Measurements from ENCODE around the gene RPS6KA1.

The RPS6KA1 gene

DNA sequence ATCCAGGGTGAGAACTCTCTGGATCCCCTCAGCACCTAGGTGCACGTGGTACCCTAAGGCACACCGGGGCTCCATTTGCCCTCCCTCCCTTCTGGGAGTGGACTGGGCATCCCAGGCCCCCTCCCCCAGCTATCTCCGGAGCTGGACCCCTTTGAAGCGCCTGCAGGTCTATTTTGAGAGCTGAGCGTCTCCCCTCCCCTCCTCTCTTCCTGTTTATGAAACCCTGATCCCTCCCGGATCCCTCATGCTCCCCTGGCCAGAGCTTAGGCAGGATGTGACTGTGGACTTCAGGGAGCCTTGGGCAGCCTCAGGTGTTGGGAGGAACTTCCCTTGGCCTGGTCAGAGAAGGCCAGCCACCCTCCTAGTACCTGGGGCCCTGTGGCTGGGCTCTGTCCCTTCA lies 10.2 kb downstream of the RPS6KA1 start:
- no peak overlapping the region for H3K4me3 ChIP-seq (replicated peaks; ENCODE audit: insufficient read depth, low read length)
- no peaks in the 10 kb centered on the region for H3K27me3 ChIP-seq (ENCODE audit: insufficient read depth, poor library complexity, severe bottlenecking)
- TF ChIP-seq SPI1 (IDR thresholded peaks at IDR 0.05; ENCODE audit: borderline replicate concordance, low read depth) (no peak), GABPA (IDR thresholded peaks at IDR 0.05; ENCODE audit: low read depth) (no peak), POLR2AphosphoS5 (IDR thresholded peaks at IDR 0.05; ENCODE audit: low read depth) (no peak)
- TF ChIP-seq, protein P1, sequence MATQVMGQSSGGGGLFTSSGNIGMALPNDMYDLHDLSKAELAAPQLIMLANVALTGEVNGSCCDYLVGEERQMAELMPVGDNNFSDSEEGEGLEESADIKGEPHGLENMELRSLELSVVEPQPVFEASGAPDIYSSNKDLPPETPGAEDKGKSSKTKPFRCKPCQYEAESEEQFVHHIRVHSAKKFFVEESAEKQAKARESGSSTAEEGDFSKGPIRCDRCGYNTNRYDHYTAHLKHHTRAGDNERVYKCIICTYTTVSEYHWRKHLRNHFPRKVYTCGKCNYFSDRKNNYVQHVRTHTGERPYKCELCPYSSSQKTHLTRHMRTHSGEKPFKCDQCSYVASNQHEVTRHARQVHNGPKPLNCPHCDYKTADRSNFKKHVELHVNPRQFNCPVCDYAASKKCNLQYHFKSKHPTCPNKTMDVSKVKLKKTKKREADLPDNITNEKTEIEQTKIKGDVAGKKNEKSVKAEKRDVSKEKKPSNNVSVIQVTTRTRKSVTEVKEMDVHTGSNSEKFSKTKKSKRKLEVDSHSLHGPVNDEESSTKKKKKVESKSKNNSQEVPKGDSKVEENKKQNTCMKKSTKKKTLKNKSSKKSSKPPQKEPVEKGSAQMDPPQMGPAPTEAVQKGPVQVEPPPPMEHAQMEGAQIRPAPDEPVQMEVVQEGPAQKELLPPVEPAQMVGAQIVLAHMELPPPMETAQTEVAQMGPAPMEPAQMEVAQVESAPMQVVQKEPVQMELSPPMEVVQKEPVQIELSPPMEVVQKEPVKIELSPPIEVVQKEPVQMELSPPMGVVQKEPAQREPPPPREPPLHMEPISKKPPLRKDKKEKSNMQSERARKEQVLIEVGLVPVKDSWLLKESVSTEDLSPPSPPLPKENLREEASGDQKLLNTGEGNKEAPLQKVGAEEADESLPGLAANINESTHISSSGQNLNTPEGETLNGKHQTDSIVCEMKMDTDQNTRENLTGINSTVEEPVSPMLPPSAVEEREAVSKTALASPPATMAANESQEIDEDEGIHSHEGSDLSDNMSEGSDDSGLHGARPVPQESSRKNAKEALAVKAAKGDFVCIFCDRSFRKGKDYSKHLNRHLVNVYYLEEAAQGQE (IDR thresholded peaks at IDR 0.05; ENCODE audit: insufficient replicate concordance, low read depth): no peak
- TF ChIP-seq, protein P2, sequence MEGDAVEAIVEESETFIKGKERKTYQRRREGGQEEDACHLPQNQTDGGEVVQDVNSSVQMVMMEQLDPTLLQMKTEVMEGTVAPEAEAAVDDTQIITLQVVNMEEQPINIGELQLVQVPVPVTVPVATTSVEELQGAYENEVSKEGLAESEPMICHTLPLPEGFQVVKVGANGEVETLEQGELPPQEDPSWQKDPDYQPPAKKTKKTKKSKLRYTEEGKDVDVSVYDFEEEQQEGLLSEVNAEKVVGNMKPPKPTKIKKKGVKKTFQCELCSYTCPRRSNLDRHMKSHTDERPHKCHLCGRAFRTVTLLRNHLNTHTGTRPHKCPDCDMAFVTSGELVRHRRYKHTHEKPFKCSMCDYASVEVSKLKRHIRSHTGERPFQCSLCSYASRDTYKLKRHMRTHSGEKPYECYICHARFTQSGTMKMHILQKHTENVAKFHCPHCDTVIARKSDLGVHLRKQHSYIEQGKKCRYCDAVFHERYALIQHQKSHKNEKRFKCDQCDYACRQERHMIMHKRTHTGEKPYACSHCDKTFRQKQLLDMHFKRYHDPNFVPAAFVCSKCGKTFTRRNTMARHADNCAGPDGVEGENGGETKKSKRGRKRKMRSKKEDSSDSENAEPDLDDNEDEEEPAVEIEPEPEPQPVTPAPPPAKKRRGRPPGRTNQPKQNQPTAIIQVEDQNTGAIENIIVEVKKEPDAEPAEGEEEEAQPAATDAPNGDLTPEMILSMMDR (IDR thresholded peaks at IDR 0.05; ENCODE audit: insufficient read depth, low read length): no peak
- peak overlapping the region; percentile 95 for H3K27ac ChIP-seq (replicated peaks)
- no peak for DNase-seq (ENCODE audit: low read depth in 1 of 2, low spot score in 1 of 2)

DNA sequence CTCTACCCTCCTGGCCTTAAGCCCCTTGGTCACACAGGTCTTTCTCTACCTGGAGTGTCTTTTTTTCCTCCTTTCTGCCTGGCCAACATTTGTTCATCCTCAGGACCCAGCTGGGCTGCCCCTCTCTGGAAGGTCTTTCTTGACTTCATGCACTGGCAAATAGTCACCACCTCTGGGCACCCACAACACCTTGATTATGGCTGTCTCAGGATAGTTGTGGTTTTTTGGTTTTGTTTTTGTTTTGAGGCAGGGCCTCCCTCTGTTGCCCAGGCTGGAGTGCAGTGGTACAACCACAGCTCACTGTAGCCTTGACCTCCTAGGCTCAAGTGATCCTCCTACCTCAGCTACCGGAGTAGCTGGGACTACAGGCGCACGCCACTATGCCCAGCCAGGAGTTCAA lies 10.8 kb downstream of the RPS6KA1 start:
- TF ChIP-seq, protein P2 (IDR thresholded peaks at IDR 0.05; ENCODE audit: insufficient read depth, low read length): no peak
- TF ChIP-seq, protein P1 (IDR thresholded peaks at IDR 0.05; ENCODE audit: insufficient replicate concordance, low read depth): no peak
- TF ChIP-seq GABPA (IDR thresholded peaks at IDR 0.05; ENCODE audit: low read depth) (no peak), SPI1 (IDR thresholded peaks at IDR 0.05; ENCODE audit: borderline replicate concordance, low read depth) (no peak), POLR2AphosphoS5 (IDR thresholded peaks at IDR 0.05; ENCODE audit: low read depth) (no peak)
- Histone ChIP-seq H3K27ac (replicated peaks) (peak overlapping the region; percentile 95), H3K4me3 (replicated peaks; ENCODE audit: insufficient read depth, low read length) (no peak overlapping the region), H3K27me3 (ENCODE audit: insufficient read depth, poor library complexity, severe bottlenecking) (no peaks in the 10 kb centered on the region)
- DNase-seq (ENCODE audit: low read depth in 1 of 2, low spot score in 1 of 2): no peak

DNA sequence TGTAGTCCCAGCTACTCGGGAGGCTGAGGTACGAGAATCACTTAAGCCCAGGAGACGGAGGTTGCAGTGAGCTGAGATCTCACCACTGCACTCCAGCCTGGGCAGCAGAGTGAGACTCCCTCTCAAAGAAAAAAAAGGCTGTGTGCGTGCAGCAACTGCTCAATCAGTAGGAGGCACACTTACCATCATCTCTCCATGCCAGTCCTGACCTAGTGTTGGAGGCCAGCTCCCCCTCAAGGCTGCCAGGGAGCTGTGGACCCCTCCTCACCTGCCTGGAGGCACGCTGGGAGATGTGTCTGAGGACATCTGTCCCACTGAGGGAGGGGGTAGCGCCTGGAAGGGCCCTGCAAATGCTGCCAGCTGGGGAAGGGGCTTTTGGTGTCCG lies 11.9 kb downstream of the RPS6KA1 start:
- peak in 1 of 2 experiments; percentile 58 for DNase-seq (ENCODE audit: low read depth in 1 of 2, low spot score in 1 of 2)
- peak overlapping the region; percentile 95 for H3K27ac ChIP-seq (replicated peaks)
- no peak overlapping the region for H3K4me3 ChIP-seq (replicated peaks; ENCODE audit: insufficient read depth, low read length)
- TF ChIP-seq GABPA (IDR thresholded peaks at IDR 0.05; ENCODE audit: low read depth) (no peak), POLR2AphosphoS5 (IDR thresholded peaks at IDR 0.05; ENCODE audit: low read depth) (no peak), SPI1 (IDR thresholded peaks at IDR 0.05; ENCODE audit: borderline replicate concordance, low read depth) (no peak)
- TF ChIP-seq, protein P2 (IDR thresholded peaks at IDR 0.05; ENCODE audit: insufficient read depth, low read length): no peak
- TF ChIP-seq, protein P1 (IDR thresholded peaks at IDR 0.05; ENCODE audit: insufficient replicate concordance, low read depth): no peak
- H3K27me3 ChIP-seq (ENCODE audit: insufficient read depth, poor library complexity, severe bottlenecking): no peaks in the 10 kb centered on the region

Measured in HL-60 (cell line).